K562 (cell line): ENCODE measurements around the gene C2. TPM values are rescaled to one million over a fixed set of nuclear protein-coding genes. Genes with fewer than 3 reads are reported as not detected.

ENCODE experiments used
- CBX3 ChIP-seq, 2 experiments: IDR thresholded peaks; 1 replicate in 1 of 2; 2 replicates in 1 of 2; pipeline ENCODE4 v1.6.1; 2012; ENCODE audit warnings: inconsistent platforms in 2 of 2, low read length in 2 of 2, borderline replicate concordance in 1 of 2, control low read depth in 1 of 2
- CEBPB ChIP-seq: fragments of 450-650 bp; IDR thresholded peaks from 2 replicates; pipeline ENCODE4 v1.6.1; 2016; ENCODE audit warnings: missing genetic modification characterization, missing compliant biosample characterization
- GTF2F1 ChIP-seq: IDR thresholded peaks from 2 replicates; pipeline ENCODE4 v1.6.1; 2011; ENCODE audit warnings: low read depth, low read length, improper control_type of control experiment
- MAFG ChIP-seq: fragments of 450-650 bp; conservative IDR thresholded peaks from 2 replicates; pipeline ENCODE4 v1.6.1; 2016; ENCODE audit warnings: missing genetic modification characterization, missing compliant biosample characterization
- NONO ChIP-seq, 2 experiments: fragments of 200-400 bp in 1 of 2; fragments of 450-650 bp in 1 of 2; formaldehyde crosslinking in 1 of 2; IDR thresholded peaks; 2 replicates each; pipeline ENCODE4 v1.6.1; 2017; ENCODE audit warnings: low read depth in 2 of 2, mild to moderate bottlenecking in 2 of 2, moderate library complexity in 2 of 2, low read length in 1 of 2
- NR2C2 ChIP-seq, 2 experiments: fragments of 200-800 bp in 1 of 2; sonication (Bioruptor generic) in 1 of 2; sonication (generic) in 1 of 2; formaldehyde crosslinking in 1 of 2; IDR thresholded peaks; 2 replicates each; pipeline versions ENCODE4 v1.6.1 to v1.8.0; 2016 to 2022; ENCODE audit warnings: mild to moderate bottlenecking in 1 of 2, missing compliant biosample characterization in 1 of 2, missing genetic modification characterization in 1 of 2, missing genetic modification reagents in 1 of 2
- OTX1 ChIP-seq: fragments of 450-650 bp; formaldehyde crosslinking; IDR thresholded peaks from 2 replicates; pipeline ENCODE4 v1.4.0; 2022; ENCODE audit warnings: mild to moderate bottlenecking
- RBM17 ChIP-seq: fragments of 200-400 bp; formaldehyde crosslinking; IDR thresholded peaks from 2 replicates; pipeline ENCODE4 v1.6.1; 2017; ENCODE audit warnings: low read depth, mild to moderate bottlenecking, low read length, borderline replicate concordance
- TARDBP ChIP-seq: fragments of 450-650 bp; IDR thresholded peaks from 2 replicates; pipeline ENCODE4 v1.6.1; 2016
- ZFX ChIP-seq: sonication (generic); formaldehyde crosslinking; IDR thresholded peaks from 2 replicates; pipeline ENCODE4 v1.8.0; 2022; ENCODE audit warnings: mild to moderate bottlenecking, missing genetic modification reagents, moderate library complexity
- polyA plus RNA-seq, 8 experiments: library from polyadenylated mRNA; depleted of rRNA in 4 of 8; stranded (reverse) in 5 of 8; unstranded in 3 of 8; fragments of >200 nt; fragmentation: Nextera tagmentation in 2 of 8; fragmentation: Illumina TruSeq in 1 of 8; extraction: Ambion mirVana in 2 of 8; extraction: Trizol in 1 of 8; gene quantifications; 2 replicates each; pipeline versions ENCODE4 v1.2.1 to v1.2.3, GENCODE V29; 2011 to 2014; ENCODE audit warnings: inconsistent platforms in 1 of 8, missing spikeins in 1 of 8
- total RNA-seq, 7 experiments: library from RNA; depleted of rRNA in 6 of 7; stranded (reverse); fragments of >200 nt in 6 of 7; fragmentation: Illumina TruSeq in 2 of 7; extraction: Trizol in 2 of 7; gene quantifications; 2 replicates each; pipeline versions ENCODE4 v1.2.1 to v1.2.3, GENCODE V29; 2011 to 2021; ENCODE audit warnings: low replicate concordance in 1 of 7
- TF ChIP-seq, protein P1 (sequence below), 3 experiments: fragments of 200-800 bp in 1 of 3; fragments of 250-450 bp in 1 of 3; fragments of 450-650 bp in 1 of 3; sonication (Bioruptor Pico) in 1 of 3; sonication (Bioruptor generic) in 1 of 3; formaldehyde crosslinking in 1 of 3; IDR thresholded peaks; 2 replicates each; pipeline versions ENCODE4 v1.6.1 to v1.8.0; 2016 to 2022; ENCODE audit warnings: mild to moderate bottlenecking in 2 of 3, missing genetic modification characterization in 2 of 3, missing compliant biosample characterization in 1 of 3, moderate library complexity in 1 of 3
- TF ChIP-seq, protein P2 (sequence below), 2 experiments: fragments of 450-650 bp in 1 of 2; IDR thresholded peaks; 2 replicates each; pipeline ENCODE4 v1.6.1; 2011 to 2017; ENCODE audit warnings: low read depth in 2 of 2, antibody characterized with exemption in 1 of 2, borderline replicate concordance in 1 of 2, low read length in 1 of 2, mild to moderate bottlenecking in 1 of 2, mixed read lengths in 1 of 2; ENCODE audit not compliant: control insufficient read depth in 1 of 2
- TF ChIP-seq, protein P3 (sequence below): fragments of 450-650 bp; IDR thresholded peaks from 2 replicates; pipeline ENCODE4 v1.6.1; 2017; ENCODE audit warnings: antibody characterized with exemption, mild to moderate bottlenecking
- TF ChIP-seq, protein P4 (sequence below): fragments of 450-650 bp; formaldehyde crosslinking; IDR thresholded peaks from 2 replicates; pipeline ENCODE4 v1.4.0; 2020; ENCODE audit warnings: mild to moderate bottlenecking, moderate library complexity

The C2 gene
- total and polyA plus RNA-seq, 9 of the 15 experiments (the other 6 are each of a cell fraction or from before 2014, with no cell fraction given) = 0.05 to 1.1 (median 0.39) TPM; not detected in 1

DNA sequence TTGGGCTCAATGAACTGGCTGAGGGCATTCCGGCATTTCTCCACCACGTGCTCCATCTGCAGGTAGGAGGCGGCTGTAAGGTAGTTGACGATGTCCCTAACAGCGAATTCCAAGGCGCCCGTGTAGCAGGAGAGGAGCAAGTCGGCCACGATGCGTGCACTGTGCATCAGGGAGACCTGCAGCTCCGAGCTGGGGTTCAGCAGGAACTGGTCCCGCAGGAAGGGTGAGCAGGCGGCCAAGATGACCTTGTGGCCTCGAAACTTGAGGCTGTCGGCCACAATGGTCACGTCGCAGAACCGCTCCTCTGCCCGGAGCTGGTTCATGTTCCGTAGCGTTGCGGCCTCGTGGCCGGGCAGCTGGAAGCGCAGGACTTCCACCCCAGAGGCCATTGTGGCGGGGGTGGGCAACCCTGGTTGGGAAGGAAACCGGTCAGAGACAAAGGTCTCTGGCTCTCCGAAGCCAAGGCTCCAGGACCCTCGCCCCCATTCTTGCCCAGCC, 26.6 kb upstream of the C2 start (continued):
- TF ChIP-seq, protein P1, sequence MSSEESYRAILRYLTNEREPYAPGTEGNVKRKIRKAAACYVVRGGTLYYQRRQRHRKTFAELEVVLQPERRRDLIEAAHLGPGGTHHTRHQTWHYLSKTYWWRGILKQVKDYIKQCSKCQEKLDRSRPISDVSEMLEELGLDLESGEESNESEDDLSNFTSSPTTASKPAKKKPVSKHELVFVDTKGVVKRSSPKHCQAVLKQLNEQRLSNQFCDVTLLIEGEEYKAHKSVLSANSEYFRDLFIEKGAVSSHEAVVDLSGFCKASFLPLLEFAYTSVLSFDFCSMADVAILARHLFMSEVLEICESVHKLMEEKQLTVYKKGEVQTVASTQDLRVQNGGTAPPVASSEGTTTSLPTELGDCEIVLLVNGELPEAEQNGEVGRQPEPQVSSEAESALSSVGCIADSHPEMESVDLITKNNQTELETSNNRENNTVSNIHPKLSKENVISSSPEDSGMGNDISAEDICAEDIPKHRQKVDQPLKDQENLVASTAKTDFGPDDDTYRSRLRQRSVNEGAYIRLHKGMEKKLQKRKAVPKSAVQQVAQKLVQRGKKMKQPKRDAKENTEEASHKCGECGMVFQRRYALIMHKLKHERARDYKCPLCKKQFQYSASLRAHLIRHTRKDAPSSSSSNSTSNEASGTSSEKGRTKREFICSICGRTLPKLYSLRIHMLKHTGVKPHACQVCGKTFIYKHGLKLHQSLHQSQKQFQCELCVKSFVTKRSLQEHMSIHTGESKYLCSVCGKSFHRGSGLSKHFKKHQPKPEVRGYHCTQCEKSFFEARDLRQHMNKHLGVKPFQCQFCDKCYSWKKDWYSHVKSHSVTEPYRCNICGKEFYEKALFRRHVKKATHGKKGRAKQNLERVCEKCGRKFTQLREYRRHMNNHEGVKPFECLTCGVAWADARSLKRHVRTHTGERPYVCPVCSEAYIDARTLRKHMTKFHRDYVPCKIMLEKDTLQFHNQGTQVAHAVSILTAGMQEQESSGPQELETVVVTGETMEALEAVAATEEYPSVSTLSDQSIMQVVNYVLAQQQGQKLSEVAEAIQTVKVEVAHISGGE (CRISPR knock-in tag; IDR thresholded peaks at IDR 0.05) = peak in 1 of 3 experiments; percentile 15; a peak in 1 of 6 replicates
- TF ChIP-seq ZFX (CRISPR knock-in tag) (no peak; the same call in 1 of the 2 replicates), CBX3 (IDR thresholded peaks at IDR 0.05; ENCODE audit: borderline replicate concordance in 1 of 2, low read length in 2 of 2) (peak in 1 of 2 experiments; percentile 18; a peak in 1 of 3 replicates), NONO (IDR thresholded peaks at IDR 0.05; ENCODE audit: low read depth in 2 of 2, low read length in 1 of 2) (no peak), MAFG (tag) (no peak), RBM17 (no peak), OTX1 (CRISPR knock-in tag) (no peak), TARDBP (no peak), CEBPB (tag) (no peak), GTF2F1 (no peak), NR2C2 (CRISPR knock-in tag; IDR thresholded peaks at IDR 0.05) (peak; percentile 73; the same call in 1 of the 2 replicates), NR2C2 (tag; IDR thresholded peaks at IDR 0.05) (no peak)
- TF ChIP-seq, protein P2, sequence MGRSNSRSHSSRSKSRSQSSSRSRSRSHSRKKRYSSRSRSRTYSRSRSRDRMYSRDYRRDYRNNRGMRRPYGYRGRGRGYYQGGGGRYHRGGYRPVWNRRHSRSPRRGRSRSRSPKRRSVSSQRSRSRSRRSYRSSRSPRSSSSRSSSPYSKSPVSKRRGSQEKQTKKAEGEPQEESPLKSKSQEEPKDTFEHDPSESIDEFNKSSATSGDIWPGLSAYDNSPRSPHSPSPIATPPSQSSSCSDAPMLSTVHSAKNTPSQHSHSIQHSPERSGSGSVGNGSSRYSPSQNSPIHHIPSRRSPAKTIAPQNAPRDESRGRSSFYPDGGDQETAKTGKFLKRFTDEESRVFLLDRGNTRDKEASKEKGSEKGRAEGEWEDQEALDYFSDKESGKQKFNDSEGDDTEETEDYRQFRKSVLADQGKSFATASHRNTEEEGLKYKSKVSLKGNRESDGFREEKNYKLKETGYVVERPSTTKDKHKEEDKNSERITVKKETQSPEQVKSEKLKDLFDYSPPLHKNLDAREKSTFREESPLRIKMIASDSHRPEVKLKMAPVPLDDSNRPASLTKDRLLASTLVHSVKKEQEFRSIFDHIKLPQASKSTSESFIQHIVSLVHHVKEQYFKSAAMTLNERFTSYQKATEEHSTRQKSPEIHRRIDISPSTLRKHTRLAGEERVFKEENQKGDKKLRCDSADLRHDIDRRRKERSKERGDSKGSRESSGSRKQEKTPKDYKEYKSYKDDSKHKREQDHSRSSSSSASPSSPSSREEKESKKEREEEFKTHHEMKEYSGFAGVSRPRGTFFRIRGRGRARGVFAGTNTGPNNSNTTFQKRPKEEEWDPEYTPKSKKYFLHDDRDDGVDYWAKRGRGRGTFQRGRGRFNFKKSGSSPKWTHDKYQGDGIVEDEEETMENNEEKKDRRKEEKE (IDR thresholded peaks at IDR 0.05; ENCODE audit: borderline replicate concordance in 1 of 2, control insufficient read depth in 1 of 2, low read depth in 2 of 2, low read length in 1 of 2) = no peak
- TF ChIP-seq, protein P3, sequence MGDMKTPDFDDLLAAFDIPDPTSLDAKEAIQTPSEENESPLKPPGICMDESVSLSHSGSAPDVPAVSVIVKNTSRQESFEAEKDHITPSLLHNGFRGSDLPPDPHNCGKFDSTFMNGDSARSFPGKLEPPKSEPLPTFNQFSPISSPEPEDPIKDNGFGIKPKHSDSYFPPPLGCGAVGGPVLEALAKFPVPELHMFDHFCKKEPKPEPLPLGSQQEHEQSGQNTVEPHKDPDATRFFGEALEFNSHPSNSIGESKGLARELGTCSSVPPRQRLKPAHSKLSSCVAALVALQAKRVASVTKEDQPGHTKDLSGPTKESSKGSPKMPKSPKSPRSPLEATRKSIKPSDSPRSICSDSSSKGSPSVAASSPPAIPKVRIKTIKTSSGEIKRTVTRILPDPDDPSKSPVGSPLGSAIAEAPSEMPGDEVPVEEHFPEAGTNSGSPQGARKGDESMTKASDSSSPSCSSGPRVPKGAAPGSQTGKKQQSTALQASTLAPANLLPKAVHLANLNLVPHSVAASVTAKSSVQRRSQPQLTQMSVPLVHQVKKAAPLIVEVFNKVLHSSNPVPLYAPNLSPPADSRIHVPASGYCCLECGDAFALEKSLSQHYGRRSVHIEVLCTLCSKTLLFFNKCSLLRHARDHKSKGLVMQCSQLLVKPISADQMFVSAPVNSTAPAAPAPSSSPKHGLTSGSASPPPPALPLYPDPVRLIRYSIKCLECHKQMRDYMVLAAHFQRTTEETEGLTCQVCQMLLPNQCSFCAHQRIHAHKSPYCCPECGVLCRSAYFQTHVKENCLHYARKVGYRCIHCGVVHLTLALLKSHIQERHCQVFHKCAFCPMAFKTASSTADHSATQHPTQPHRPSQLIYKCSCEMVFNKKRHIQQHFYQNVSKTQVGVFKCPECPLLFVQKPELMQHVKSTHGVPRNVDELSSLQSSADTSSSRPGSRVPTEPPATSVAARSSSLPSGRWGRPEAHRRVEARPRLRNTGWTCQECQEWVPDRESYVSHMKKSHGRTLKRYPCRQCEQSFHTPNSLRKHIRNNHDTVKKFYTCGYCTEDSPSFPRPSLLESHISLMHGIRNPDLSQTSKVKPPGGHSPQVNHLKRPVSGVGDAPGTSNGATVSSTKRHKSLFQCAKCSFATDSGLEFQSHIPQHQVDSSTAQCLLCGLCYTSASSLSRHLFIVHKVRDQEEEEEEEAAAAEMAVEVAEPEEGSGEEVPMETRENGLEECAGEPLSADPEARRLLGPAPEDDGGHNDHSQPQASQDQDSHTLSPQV = peak; percentile 87
- TF ChIP-seq, protein P4, sequence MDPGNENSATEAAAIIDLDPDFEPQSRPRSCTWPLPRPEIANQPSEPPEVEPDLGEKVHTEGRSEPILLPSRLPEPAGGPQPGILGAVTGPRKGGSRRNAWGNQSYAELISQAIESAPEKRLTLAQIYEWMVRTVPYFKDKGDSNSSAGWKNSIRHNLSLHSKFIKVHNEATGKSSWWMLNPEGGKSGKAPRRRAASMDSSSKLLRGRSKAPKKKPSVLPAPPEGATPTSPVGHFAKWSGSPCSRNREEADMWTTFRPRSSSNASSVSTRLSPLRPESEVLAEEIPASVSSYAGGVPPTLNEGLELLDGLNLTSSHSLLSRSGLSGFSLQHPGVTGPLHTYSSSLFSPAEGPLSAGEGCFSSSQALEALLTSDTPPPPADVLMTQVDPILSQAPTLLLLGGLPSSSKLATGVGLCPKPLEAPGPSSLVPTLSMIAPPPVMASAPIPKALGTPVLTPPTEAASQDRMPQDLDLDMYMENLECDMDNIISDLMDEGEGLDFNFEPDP (CRISPR knock-in tag) = no peak
